ENCODE results near the gene RNF227. TPM values are rescaled to one million over a fixed set of nuclear protein-coding genes. Genes with fewer than 3 reads are reported as not detected.
"Not testable (repeated sequence)": the region's sequence is repeated elsewhere in the genome, so short reads cannot be mapped to it uniquely, and the experiment has no call there.

Gene RNF227
- total RNA-seq, 1 donor from 2014 or later: 1.8 TPM

DNA sequence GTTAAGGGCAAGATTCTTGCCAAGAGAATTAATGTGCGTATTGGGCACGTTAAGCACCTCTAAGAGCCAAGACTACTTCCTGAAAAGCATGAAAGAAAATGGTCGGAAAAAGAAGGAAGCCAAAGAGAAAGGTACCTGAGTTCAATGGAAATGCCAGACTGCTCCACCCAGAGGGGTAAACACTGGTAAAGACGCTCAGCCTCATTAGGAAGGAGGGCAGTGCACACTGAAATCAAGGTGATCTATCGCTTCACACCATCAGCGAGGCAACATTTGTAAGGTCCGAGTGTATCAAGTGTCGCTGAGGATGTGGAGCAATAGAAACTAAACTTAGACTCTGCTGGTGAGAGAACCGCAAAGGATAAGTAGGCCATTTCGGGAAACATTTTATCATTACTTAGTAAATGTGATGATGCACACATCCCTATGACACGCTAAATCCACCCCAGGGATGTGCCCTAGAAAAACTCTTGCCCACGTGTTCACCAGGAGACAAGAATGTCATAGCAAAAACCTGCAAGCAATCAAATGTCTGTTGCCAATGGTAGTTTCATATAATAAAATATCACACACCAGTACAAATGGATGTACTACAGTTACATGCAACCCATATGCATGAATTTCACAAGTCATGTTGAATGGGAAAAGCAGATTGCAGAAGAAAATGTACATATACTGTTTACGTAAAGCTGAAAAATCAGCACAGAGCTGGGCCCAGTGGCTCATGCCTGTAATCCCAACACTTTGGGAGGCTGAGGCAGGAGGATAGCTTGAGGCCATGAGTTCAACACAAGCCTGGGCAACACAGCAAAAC is 39.5 kb upstream of the RNF227 start:
- TF ChIP-seq, protein P1, sequence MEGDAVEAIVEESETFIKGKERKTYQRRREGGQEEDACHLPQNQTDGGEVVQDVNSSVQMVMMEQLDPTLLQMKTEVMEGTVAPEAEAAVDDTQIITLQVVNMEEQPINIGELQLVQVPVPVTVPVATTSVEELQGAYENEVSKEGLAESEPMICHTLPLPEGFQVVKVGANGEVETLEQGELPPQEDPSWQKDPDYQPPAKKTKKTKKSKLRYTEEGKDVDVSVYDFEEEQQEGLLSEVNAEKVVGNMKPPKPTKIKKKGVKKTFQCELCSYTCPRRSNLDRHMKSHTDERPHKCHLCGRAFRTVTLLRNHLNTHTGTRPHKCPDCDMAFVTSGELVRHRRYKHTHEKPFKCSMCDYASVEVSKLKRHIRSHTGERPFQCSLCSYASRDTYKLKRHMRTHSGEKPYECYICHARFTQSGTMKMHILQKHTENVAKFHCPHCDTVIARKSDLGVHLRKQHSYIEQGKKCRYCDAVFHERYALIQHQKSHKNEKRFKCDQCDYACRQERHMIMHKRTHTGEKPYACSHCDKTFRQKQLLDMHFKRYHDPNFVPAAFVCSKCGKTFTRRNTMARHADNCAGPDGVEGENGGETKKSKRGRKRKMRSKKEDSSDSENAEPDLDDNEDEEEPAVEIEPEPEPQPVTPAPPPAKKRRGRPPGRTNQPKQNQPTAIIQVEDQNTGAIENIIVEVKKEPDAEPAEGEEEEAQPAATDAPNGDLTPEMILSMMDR (IDR thresholded peaks at IDR 0.05; ENCODE audit: unreplicated experiment): no peak
- no peak overlapping the region for H3K27ac Mint-ChIP-seq
- no peak for DNase-seq (ENCODE audit: low spot score, unreplicated experiment)
- H3K27me3 Mint-ChIP-seq: peaks cover 9% of the 10 kb centered on the region
- peaks cover 4% of the 10 kb centered on the region for H3K36me3 Mint-ChIP-seq (ENCODE audit: insufficient read depth)
- H3K9me3 Mint-ChIP-seq (ENCODE audit: low read depth): no peaks in the 10 kb centered on the region
- no peaks in the 10 kb centered on the region for H3K4me1 Mint-ChIP-seq (ENCODE audit: low read depth)
- H3K4me3 Mint-ChIP-seq (ENCODE audit: low read depth): no peak overlapping the region

DNA sequence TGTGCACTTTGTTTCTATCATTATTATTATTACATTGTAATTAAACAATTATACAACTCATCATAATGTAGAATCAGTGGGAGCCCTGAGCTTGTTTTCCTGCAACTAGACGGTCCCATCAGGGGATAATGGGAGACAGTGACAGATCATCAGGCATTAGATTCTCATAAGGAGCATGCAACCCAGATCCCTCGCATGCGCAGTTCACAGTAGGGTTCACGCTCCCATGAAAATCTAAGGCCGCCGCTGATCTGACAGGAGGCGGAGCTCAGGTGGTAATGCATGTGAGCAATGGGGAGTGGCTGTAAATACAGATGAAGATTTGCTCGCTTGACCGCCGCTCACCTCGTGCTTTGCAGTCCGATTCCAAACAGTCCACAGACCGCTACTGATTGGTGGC is 37.2 kb upstream of the RNF227 start:
- H3K27me3 Mint-ChIP-seq; H3K9me3 Mint-ChIP-seq (ENCODE audit: low read depth): not testable (repeated sequence)

DNA sequence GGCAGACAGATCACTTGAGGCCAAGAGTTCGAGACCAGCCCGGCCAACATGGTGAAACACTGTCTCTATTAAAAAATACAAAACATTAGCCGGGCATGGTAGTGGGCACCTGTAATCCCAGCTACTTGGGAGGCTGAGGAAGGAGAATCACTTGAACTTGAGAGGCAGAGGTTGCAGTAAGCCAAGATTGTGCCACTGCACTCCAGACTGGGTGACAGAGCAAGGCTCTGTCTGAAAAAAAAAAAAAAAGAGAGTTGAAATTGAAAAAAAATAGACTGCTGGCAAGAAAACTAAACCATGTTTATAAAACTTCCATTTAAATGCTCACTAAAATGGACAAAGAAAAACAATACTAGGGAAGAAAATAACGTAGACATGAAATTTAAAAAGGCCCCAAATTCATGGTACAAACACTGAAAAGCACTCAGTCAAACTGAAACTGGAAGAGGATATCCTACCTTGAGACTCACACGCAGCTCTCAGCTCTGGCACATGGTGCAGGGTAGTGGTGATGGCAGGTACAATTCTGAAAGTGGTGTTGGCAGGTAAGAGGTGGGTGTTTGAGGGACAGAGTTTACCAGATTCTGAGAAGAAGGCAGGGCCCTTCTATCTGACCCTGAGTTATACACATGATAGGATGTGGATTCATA is 35.2 kb upstream of the RNF227 start:
- H3K27ac Mint-ChIP-seq: no peak overlapping the region
- no peak for DNase-seq (ENCODE audit: low spot score, unreplicated experiment)
- H3K27me3 Mint-ChIP-seq: no peaks in the 10 kb centered on the region
- peaks cover 26% of the 10 kb centered on the region for H3K36me3 Mint-ChIP-seq (ENCODE audit: insufficient read depth)
- H3K9me3 Mint-ChIP-seq (ENCODE audit: low read depth): no peaks in the 10 kb centered on the region
- H3K4me1 Mint-ChIP-seq (ENCODE audit: low read depth): no peaks in the 10 kb centered on the region
- TF ChIP-seq, protein P1 (IDR thresholded peaks at IDR 0.05; ENCODE audit: unreplicated experiment): no peak
- H3K4me3 Mint-ChIP-seq (ENCODE audit: low read depth): no peak overlapping the region

More for the DNA sequence above, 37.2 kb upstream of the RNF227 start:
- not testable (repeated sequence) for DNase-seq (ENCODE audit: low spot score, unreplicated experiment); H3K27ac Mint-ChIP-seq; H3K4me1 Mint-ChIP-seq (ENCODE audit: low read depth); H3K4me3 Mint-ChIP-seq (ENCODE audit: low read depth)
- peaks cover 19% of the 10 kb centered on the region for H3K36me3 Mint-ChIP-seq (ENCODE audit: insufficient read depth)

DNA sequence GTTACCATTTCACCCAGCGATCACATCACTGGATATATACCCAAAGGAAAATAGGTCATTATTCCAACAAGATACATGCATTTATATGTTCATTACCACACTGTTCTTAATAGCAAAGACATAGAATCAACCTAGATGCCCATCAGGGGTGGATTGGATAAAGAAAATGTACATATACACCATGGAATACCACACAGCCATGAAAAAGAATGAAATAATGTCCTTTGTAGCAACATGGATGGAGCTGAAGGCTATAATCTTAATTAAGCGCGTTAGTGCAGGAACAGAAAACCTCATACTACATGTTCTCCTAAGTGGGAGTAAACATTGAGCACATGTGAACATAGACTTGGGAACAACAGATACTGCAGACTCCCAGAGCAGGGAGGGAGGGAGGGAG is 34.5 kb upstream of the RNF227 start:
- Mint-ChIP-seq H3K9me3 (ENCODE audit: low read depth) (no peaks in the 10 kb centered on the region), H3K36me3 (ENCODE audit: insufficient read depth) (peaks cover 27% of the 10 kb centered on the region), H3K27me3 (no peaks in the 10 kb centered on the region), H3K27ac (no peak overlapping the region), H3K4me1 (ENCODE audit: low read depth) (no peaks in the 10 kb centered on the region), H3K4me3 (ENCODE audit: low read depth) (no peak overlapping the region)
- TF ChIP-seq, protein P1 (IDR thresholded peaks at IDR 0.05; ENCODE audit: unreplicated experiment): no peak
- DNase-seq (ENCODE audit: low spot score, unreplicated experiment): no peak

DNA sequence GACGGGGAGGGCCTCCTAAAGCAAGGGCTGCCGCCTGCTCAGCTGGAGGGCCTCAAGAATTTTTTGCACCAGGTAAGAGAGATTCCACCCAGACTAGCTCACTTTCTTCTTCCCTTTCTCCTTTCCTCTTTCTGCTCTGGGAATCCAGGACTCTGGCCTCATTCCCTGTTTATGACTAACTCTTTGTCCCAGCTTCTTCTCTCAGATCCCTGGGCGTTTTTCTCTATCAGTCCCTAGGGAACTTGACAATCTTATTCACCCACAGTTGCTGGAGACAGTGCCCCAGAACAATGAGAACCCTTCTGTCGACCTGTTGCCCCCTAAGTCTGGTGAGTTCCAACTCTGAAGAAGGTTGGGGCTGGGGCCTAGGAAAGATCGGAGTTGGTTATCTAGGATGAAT is 31.6 kb upstream of the RNF227 start:
- TF ChIP-seq, protein P1 (IDR thresholded peaks at IDR 0.05; ENCODE audit: unreplicated experiment): no peak
- Mint-ChIP-seq H3K27me3 (no peaks in the 10 kb centered on the region), H3K27ac (no peak overlapping the region), H3K36me3 (ENCODE audit: insufficient read depth) (peaks cover 28% of the 10 kb centered on the region), H3K4me1 (ENCODE audit: low read depth) (no peaks in the 10 kb centered on the region), H3K9me3 (ENCODE audit: low read depth) (no peaks in the 10 kb centered on the region), H3K4me3 (ENCODE audit: low read depth) (no peak overlapping the region)
- DNase-seq (ENCODE audit: low spot score, unreplicated experiment): no peak

All from progenitor cell of endocrine pancreas (in vitro differentiated cells).